ENCODE data around the gene RELB. TPM values are rescaled to one million over a fixed set of nuclear protein-coding genes. Genes with fewer than 3 reads are reported as not detected.

Gene RELB
- total and polyA plus RNA-seq, 2 of the 4 experiments (the other 2 are of a cell fraction), result 5.0 to 17.2 TPM

DNA sequence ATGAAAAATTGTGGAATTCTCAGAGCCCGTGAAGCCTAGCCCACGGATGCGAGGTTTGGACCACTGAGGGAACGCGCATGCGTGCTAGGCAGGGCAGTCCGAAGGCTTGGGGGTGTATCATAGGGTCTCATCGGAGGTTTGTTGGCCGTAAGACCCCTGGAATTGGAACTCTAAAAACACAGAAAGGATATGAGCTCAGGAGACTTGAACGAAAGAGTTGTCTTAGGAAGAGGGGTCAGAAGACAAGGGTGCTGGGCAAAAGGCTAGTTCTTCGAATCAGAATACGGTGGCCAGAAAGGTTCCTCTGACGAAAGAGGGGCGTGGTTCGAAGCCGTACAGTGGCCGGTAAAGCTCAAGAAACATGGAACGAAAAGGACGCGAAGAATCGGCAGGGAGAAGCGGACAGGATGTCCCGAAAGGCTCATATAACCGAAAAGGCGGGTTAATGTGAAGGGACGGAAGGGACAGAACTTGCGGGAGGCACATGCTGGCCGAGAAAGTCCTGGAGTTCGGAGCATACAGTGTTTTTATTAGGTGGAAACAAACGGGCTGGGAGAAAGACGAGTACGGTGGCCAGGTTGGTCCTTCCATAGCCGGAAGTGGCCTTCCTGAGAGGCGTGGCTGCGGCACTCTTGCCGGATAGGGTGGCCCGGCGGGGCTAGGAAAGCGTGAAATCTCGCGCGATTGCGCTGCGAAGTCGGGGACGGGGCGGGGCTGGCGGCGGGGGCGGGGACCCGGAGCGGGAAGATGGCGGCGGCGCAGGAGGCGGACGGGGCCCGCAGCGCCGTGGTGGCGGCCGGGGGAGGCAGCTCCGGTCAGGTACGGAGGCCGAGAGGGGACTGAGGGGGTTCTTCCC is 46.4 kb upstream of the RELB start, which contains the start of gene CLPTM1 (continued):
- TF ChIP-seq RCOR1 (IDR thresholded peaks at IDR 0.05; ENCODE audit: insufficient replicate concordance, low read length), result peak; percentile 28
- no peak for TF ChIP-seq RAD21 (IDR thresholded peaks at IDR 0.05; ENCODE audit: low read length)
- TF ChIP-seq CHD1 (IDR thresholded peaks at IDR 0.05; ENCODE audit: low read depth, low read length), result no peak

Data from IMR-90 (cell line).